Bronchial epithelial cell (primary cell): Measurements from ENCODE around the gene PLA2G2F. TPM values are rescaled to one million over a fixed set of nuclear protein-coding genes. Genes with fewer than 3 reads are reported as not detected.

Experiments used
- DNase-seq: peaks from one replicate; pipeline ENCODE4 v3.0.0-alpha.2; 2010; ENCODE audit warnings: low read depth
- FAIRE-seq: peaks from 2 replicates; lab custom pipeline; 2011; peaks lifted over from hg19 to GRCh38; lab: Jason Lieb, UNC
- H3K27me3 ChIP-seq: 2 replicates; pipeline ENCODE4 v1.5.1; 2011; ENCODE audit warnings: low read length; ENCODE audit not compliant: control insufficient read depth, insufficient read depth
- H3K36me3 ChIP-seq: 2 replicates; pipeline ENCODE4 v1.5.1; 2011; ENCODE audit warnings: low read length; ENCODE audit not compliant: control insufficient read depth, insufficient read depth
- H3K4me3 ChIP-seq: 2 replicates; pipeline ENCODE4 v1.5.1; 2011; ENCODE audit warnings: mild to moderate bottlenecking, low read depth, low read length, control low read depth
- total RNA-seq: library from RNA; depleted of rRNA; stranded (reverse); fragments of >200 nt; gene quantifications from 2 replicates; pipeline ENCODE4 v1.2.1, GENCODE V29; 2014
- TF ChIP-seq, protein P1 (sequence below): IDR thresholded peaks from 2 replicates; pipeline ENCODE4 v1.5.1; 2011; ENCODE audit warnings: mild to moderate bottlenecking, moderate library complexity, low read length, control low read depth, inconsistent platforms; ENCODE audit not compliant: insufficient read depth, severe bottlenecking

Gene PLA2G2F
- total RNA-seq, 1 donor from 2014 or later, result not detected

DNA sequence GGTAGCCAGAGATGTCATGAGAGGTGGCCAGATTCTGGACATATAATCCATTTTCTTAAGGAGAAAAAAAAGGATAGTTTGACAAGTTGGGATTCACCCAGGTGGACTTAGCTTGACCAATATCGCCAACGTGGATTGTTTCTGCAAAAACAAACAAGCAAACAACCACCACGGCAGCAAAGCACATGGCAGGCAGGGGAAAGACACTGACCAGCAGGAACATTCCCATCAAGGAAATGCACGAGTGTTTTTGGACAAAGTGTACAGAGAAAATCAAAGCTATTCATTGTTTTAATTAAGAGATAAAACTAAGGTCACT is 56.3 kb downstream of the PLA2G2F start:
- H3K27me3 ChIP-seq, result no peaks in the 10 kb centered on the region

DNA sequence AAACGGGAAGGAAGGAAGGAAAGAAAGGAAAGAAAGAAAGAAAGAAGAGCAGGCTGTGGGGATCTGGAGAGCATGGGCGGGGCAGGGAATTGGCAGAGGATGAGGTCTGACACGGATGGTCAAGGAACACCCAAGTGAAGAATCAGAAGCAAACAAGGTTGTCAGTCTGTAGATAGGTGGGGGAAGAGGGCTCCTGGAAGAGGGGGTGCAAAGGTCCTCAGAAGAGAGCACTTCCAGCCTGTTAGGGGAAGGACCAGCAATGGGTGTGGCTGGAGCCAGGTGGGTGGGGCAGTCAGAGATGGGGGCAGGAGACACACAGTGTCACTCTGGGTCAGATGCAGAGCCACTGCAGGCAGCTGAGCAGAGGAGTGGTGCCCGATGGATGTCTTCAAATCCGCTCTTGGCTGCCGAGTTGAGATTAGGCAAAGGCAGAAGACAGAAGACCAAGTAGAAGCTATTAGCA is 58.2 kb downstream of the PLA2G2F start:
- Histone ChIP-seq H3K4me3 (no peak overlapping the region), H3K27me3 (no peaks in the 10 kb centered on the region), H3K36me3 (no peaks in the 10 kb centered on the region)
- DNase-seq, result no peak
- no peak for FAIRE-seq
- TF ChIP-seq, protein P1, sequence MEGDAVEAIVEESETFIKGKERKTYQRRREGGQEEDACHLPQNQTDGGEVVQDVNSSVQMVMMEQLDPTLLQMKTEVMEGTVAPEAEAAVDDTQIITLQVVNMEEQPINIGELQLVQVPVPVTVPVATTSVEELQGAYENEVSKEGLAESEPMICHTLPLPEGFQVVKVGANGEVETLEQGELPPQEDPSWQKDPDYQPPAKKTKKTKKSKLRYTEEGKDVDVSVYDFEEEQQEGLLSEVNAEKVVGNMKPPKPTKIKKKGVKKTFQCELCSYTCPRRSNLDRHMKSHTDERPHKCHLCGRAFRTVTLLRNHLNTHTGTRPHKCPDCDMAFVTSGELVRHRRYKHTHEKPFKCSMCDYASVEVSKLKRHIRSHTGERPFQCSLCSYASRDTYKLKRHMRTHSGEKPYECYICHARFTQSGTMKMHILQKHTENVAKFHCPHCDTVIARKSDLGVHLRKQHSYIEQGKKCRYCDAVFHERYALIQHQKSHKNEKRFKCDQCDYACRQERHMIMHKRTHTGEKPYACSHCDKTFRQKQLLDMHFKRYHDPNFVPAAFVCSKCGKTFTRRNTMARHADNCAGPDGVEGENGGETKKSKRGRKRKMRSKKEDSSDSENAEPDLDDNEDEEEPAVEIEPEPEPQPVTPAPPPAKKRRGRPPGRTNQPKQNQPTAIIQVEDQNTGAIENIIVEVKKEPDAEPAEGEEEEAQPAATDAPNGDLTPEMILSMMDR, result no peak

More for the DNA sequence above, 56.3 kb downstream of the PLA2G2F start:
- Histone ChIP-seq H3K36me3 (no peaks in the 10 kb centered on the region), H3K4me3 (no peak overlapping the region)
- TF ChIP-seq, protein P1, result no peak
- DNase-seq (no peak), FAIRE-seq (no peak)

DNA sequence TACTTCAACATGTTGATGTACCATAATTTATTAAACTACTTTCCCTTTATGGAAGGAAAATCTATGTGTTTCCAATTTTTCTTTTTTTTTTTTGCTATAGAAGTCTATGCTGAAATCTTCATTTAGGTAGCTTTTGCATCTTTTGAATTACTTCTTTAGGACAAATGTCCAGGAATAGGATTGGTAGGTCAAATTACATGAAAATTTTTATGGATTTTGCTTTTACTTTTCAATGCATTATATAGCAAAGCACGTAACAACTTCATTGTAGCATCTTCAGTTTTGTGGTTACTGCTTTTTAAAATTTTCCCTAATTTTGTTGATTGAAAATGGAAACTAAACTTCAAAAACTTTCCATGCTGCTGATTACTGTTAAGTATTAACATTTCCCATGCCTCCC is 59.2 kb downstream of the PLA2G2F start:
- no peaks in the 10 kb centered on the region for H3K27me3 ChIP-seq
- FAIRE-seq (no peak), DNase-seq (no peak)
- TF ChIP-seq, protein P1, result no peak
- H3K4me3 ChIP-seq, result no peak overlapping the region
- H3K36me3 ChIP-seq, result no peaks in the 10 kb centered on the region

DNA sequence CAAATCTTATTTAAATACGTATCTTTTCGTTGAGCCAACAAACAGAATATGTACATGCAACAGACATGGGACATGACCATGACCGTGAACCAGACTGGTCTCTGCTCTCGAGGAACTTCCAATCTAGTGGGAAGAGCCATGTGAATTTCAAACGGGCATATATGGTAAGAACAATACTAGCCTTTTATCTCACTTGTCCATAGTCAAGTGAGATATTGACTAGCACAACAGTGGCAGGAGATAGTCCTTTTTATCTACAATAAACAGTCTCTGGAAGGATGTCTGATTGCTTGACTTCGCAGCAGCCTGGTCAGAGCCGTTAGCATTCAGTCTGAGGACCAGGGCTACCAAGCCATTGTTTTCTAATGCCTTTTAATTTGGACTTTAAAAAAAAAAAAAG is 59.8 kb downstream of the PLA2G2F start:
- Histone ChIP-seq H3K27me3 (no peaks in the 10 kb centered on the region), H3K4me3 (no peak overlapping the region), H3K36me3 (no peaks in the 10 kb centered on the region)
- no peak for DNase-seq
- TF ChIP-seq, protein P1, result no peak
- no peak for FAIRE-seq

DNA sequence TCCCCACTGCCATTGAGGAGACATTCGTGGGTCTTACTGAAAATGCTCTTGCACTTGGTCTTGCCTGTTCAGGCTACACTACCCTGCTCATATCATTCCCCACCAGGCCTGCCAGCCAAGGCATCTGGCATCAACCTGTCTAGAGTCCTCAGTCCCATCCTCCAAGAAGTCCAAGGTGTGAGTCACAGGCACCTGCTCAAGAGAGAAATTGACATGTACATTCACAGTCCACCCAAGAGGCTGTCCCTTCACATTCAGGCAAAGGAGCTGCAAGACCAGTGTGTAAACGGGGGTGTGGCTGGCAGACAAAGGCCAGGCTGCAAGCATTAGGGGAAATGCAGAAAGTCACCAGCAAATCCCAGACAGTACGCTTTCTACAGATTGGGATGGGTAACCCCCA is 60.3 kb downstream of the PLA2G2F start:
- H3K27me3 ChIP-seq, result no peaks in the 10 kb centered on the region
- DNase-seq, result peak; percentile 70

DNA sequence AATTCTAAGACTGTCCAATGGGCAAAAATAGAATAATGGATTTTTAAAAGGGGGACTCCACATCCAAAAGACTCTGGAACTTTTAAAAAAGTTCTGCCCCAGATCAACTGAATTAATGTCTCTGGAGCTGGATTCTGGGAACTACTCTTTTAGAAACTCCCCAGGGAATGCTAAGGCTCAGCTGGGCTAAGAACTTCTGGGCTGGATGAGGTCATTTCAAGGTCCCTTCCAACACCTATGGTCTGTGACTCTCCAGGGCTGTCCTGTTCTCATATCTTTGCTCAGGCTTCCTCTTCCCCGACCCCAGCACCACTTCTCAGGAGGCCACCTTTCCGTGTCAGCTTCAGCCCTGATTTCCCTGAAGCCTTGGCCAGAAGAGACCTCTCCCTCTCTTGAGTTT is 60.7 kb downstream of the PLA2G2F start:
- DNase-seq, result no peak
- Histone ChIP-seq H3K27me3 (no peaks in the 10 kb centered on the region), H3K4me3 (no peak overlapping the region), H3K36me3 (no peaks in the 10 kb centered on the region)
- TF ChIP-seq, protein P1, result no peak
- FAIRE-seq, result no peak

More for the DNA sequence above, 60.3 kb downstream of the PLA2G2F start:
- FAIRE-seq, result no peak
- Histone ChIP-seq H3K36me3 (no peaks in the 10 kb centered on the region), H3K4me3 (no peak overlapping the region)
- TF ChIP-seq, protein P1, result no peak

Other genes with a start within 250 kb of the PLA2G2F start
- gene PLA2G2E, start 215.7 kb upstream of the PLA2G2F start, total RNA-seq, result not detected in 2 replicates
- gene PLA2G2A, start 159.7 kb upstream of the PLA2G2F start, total RNA-seq, result not detected in 2 replicates
- not detected in 2 replicates for gene PLA2G5, start 69.1 kb upstream of the PLA2G2F start, total RNA-seq
- not detected in 2 replicates for gene PLA2G2D, start 19.8 kb upstream of the PLA2G2F start, total RNA-seq
- gene UBXN10, start 46.8 kb downstream of the PLA2G2F start, total RNA-seq, result under 0.01 and 0.13 TPM in 2 replicates
- not detected in 2 replicates for gene PLA2G2C, start 47.2 kb downstream of the PLA2G2F start, total RNA-seq
- gene VWA5B1, start 151.6 kb downstream of the PLA2G2F start, total RNA-seq, result not detected in 2 replicates